Gastroesophageal sphincter (tissue), 4 donors: ENCODE data around the gene RC3H2. TPM values are rescaled to one million over a fixed set of nuclear protein-coding genes. Genes with fewer than 3 reads are reported as not detected.
"Not testable (repeated sequence)": the region's sequence is repeated elsewhere in the genome, so short reads cannot be mapped to it uniquely, and the experiment has no call there.

Experiments
- ATAC-seq: fragments of 150-250 bp; one replicate; pipeline ENCODE4 v1.9.1; 2016; ENCODE audit warnings: mild to moderate bottlenecking, moderate library complexity
- H3K27ac ChIP-seq, 4 donors: fragments of 200-600 bp; sonication (generic) in 3 of 4; 1 replicate in 3 of 4; 2 replicates in 1 of 4; pipeline ENCODE4 v1.5.1; 2016 to 2019
- H3K27me3 ChIP-seq: fragments of 200-600 bp; sonication (generic); one replicate; pipeline ENCODE4 v1.5.1; 2019
- H3K36me3 ChIP-seq, 2 donors: fragments of 200-600 bp; sonication (generic); one replicate each; pipeline ENCODE4 v1.5.1; 2019; ENCODE audit warnings: control low read depth in 1 of 2
- H3K4me1 ChIP-seq, 3 donors: fragments of 200-600 bp; sonication (generic); 1 replicate in 2 of 3; 2 replicates in 1 of 3; pipeline ENCODE4 v1.5.1; 2016 to 2019; ENCODE audit warnings: control low read depth in 2 of 3
- H3K4me3 ChIP-seq, 2 donors: fragments of 200-600 bp; sonication (generic); one replicate each; pipeline ENCODE4 v1.5.1; 2019; ENCODE audit warnings: mild to moderate bottlenecking in 1 of 2, moderate library complexity in 1 of 2
- H3K9me3 ChIP-seq, 3 donors: fragments of 200-600 bp; sonication (generic); one replicate each; pipeline ENCODE4 v1.5.1; 2017 to 2019; ENCODE audit warnings: control low read depth in 2 of 3
- CTCF ChIP-seq, 4 experiments: fragments of 200-600 bp in 2 of 4; fragments of 450-650 bp in 2 of 4; sonication (generic) in 1 of 4; IDR thresholded peaks; one replicate each; pipeline ENCODE4 v1.5.1; 2017 to 2019; ENCODE audit warnings: antibody characterized with exemption in 4 of 4, mild to moderate bottlenecking in 2 of 4, moderate library complexity in 2 of 4
- EP300 ChIP-seq: sonication (generic); formaldehyde crosslinking; IDR thresholded peaks from one replicate; pipeline ENCODE4 v1.6.1; 2017; ENCODE audit warnings: antibody characterized with exemption, mild to moderate bottlenecking
- POLR2A ChIP-seq, 2 donors: fragments of 450-650 bp; IDR thresholded peaks; one replicate each; pipeline ENCODE4 v1.6.1; 2017; ENCODE audit warnings: antibody characterized with exemption in 2 of 2, mild to moderate bottlenecking in 2 of 2, moderate library complexity in 1 of 2
- POLR2AphosphoS5 ChIP-seq: sonication (generic); formaldehyde crosslinking; IDR thresholded peaks from one replicate; pipeline ENCODE4 v1.6.1; 2017; ENCODE audit warnings: antibody characterized with exemption
- WGBS, 2 donors: methylation state at CpG; one replicate each; pipeline ENCODE4 v1.1.5; 2018; ENCODE audit warnings: low coverage in 1 of 2; 5-methylcytosine and 5-hydroxymethylcytosine counted together
- total RNA-seq, 4 donors: library from RNA; depleted of rRNA; stranded (reverse); fragments of >200 nt; gene quantifications; one replicate each; pipeline ENCODE4 v1.1.0, GENCODE V29; 2016

Gene RC3H2
- total RNA-seq, 4 donors from 2014 or later = 50.6 to 70.7 (median 68.7) TPM

- Histone ChIP-seq H3K27me3 (no peaks in the 10 kb centered on the region), H3K27ac (no peak overlapping the region), H3K4me1 (peaks cover 0 to 7% (median 0%) of the 10 kb centered on the region in 3 donors), H3K4me3 (no peak overlapping the region), H3K9me3 (no peaks in the 10 kb centered on the region), H3K36me3 (peaks cover 0 to 34% of the 10 kb centered on the region in 2 donors)
- no peak for ATAC-seq
- WGBS, 2 donors = 88% methylated on average over 2 of the region's 2 CpGs; no CpG with 5 or more reads in 1 of the 2 donors
- TF ChIP-seq CTCF (IDR thresholded peaks at IDR 0.05) (no peak), EP300 (no peak), POLR2A (IDR thresholded peaks at IDR 0.05) (no peak), POLR2AphosphoS5 (no peak)
These were observed 13.2 kb upstream of the RC3H2 start for GRCh38 chr9:122918310-122918709.

DNA sequence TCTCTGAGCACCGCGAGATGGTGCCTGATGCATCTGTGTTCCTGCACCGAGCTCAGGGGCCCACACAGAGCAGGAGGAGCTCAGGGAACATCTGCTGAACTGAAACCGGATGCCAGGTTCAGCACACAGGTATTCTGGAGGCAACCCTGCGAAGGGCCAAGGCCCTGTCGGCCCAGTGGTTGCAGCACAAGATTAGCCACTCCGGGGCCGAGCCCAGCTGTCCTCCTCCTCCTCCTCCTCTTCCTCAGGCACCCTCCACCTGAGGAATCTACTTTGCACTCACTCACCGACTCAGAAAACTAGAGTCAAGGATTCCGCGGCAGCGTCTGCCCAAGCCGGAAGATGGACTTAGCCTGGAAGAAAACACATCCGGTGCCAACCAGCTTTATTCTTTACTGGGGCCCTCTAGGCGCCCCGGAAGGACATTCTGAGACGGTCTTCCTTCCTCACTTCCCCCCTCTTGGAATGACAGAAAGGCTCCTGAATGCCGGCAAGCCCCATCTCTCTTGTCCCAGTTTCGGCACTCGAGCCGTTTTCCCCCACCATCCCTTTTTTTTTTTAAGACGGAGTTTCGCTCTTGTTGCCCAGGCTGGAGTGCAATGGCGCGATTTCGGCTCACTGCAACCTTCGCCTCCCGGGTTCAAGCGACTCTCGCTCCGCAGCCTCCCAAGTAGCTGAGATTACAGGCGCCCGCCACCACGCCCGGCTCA lies 8.0 kb upstream of the RC3H2 start, which contains the start of gene ZBTB6:
Gene ZBTB6 (minus strand): TSS at position 360 of the 710 bp plus-strand sequence. CDS start 1,251 bp downstream, outside the sequence.
- peak within 1 kb of the TSS; percentile 39 to 89 (median 84) for H3K27ac ChIP-seq
- peak within 1 kb of the TSS; percentile 69 to 72 for H3K4me3 ChIP-seq
- peak; percentile 30 for TF ChIP-seq POLR2AphosphoS5
- no peak for TF ChIP-seq CTCF (IDR thresholded peaks at IDR 0.05)
- peak in 1 of 2 donors; percentile 20 for TF ChIP-seq POLR2A (IDR thresholded peaks at IDR 0.05)
- no peaks in the 10 kb centered on the region for H3K27me3 ChIP-seq
- 1% methylated on average over 21 of the region's 35 CpGs for WGBS, 2 donors
- peaks cover 0 to 34% of the 10 kb centered on the region in 2 donors for H3K36me3 ChIP-seq
- peaks cover 0 to 24% (median 3%) of the 10 kb centered on the region in 3 donors for H3K4me1 ChIP-seq
- ATAC-seq = peak; percentile 90
- no peaks in the 10 kb centered on the region for H3K9me3 ChIP-seq

GRCh38 chr9:122912671-122912963 lies 7.5 kb upstream of the RC3H2 start:
- no peaks in the 10 kb centered on the region for H3K27me3 ChIP-seq
- TF ChIP-seq POLR2AphosphoS5 (no peak), POLR2A (IDR thresholded peaks at IDR 0.05) (no peak), CTCF (IDR thresholded peaks at IDR 0.05) (no peak), EP300 (no peak)
- no peak for ATAC-seq
- H3K4me3 ChIP-seq = peak overlapping the region; percentile 69 to 72
- peaks cover 0 to 31% of the 10 kb centered on the region in 2 donors for H3K36me3 ChIP-seq
- WGBS, 2 donors = 0 to 1% methylated on average over 3 to 8 of the region's 9 CpGs
- H3K9me3 ChIP-seq = no peaks in the 10 kb centered on the region
- H3K4me1 ChIP-seq = peaks cover 0 to 24% (median 3%) of the 10 kb centered on the region in 3 donors
- peak overlapping the region; percentile 39 to 89 (median 84) for H3K27ac ChIP-seq

GRCh38 chr9:122906122-122906521 lies 963 bp upstream of the RC3H2 start:
- Histone ChIP-seq H3K4me1 (peaks cover 0 to 32% (median 10%) of the 10 kb centered on the region in 3 donors), H3K27ac (peak overlapping the region in 1 of 4 donors; percentile 97)

DNA sequence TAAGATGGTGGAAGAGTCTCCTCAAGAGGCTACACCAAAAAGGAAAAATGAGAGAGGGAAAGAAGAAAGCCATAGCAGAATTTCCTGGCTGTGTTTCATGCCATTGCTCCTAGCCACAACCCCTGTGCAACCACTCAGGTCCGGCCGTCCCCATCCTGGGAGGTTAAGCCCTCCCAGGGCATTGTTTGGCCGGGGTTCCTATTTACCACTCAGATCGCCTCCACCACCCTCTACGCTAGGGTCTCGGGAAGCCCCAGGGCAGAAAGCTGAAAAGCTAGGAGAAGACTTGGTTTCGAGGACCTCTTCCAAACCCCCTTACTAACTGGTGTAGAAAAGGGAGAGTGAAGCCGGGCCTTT lies 715 bp downstream of the RC3H2 start:
- H3K36me3 ChIP-seq = peaks cover 0 to 7% of the 10 kb centered on the region in 2 donors
- peak overlapping the region; percentile 82 to 85 for H3K4me3 ChIP-seq
- no peaks in the 10 kb centered on the region for H3K27me3 ChIP-seq
- no peak for TF ChIP-seq CTCF (IDR thresholded peaks at IDR 0.05)
- TF ChIP-seq POLR2A (IDR thresholded peaks at IDR 0.05) = no peak
- ATAC-seq = no peak
- WGBS, 2 donors = 0% methylated on average over 1 of the region's 8 CpGs; no CpG with 5 or more reads in 1 of the 2 donors
- no peaks in the 10 kb centered on the region for H3K9me3 ChIP-seq
- peaks cover 3 to 49% (median 13%) of the 10 kb centered on the region in 3 donors for H3K4me1 ChIP-seq
- H3K27ac ChIP-seq = peak overlapping the region; percentile 92 to 97 (median 97)

More at GRCh38 chr9:122906122-122906521, 963 bp upstream of the RC3H2 start:
- WGBS, 2 donors = 91% methylated on average over 10 of the region's 16 CpGs
- not testable (repeated sequence) for H3K27me3 ChIP-seq, H3K9me3 ChIP-seq, H3K4me3 ChIP-seq, ATAC-seq
- peaks cover 0 to 24% of the 10 kb centered on the region in 2 donors for H3K36me3 ChIP-seq
